ENCODE measurements around the gene CDC42SE1.

Gene CDC42SE1

GRCh38 chr1:151008244-151009205 is 50.9 kb downstream of the CDC42SE1 start, which contains the start of gene PRUNE1:
Gene PRUNE1 (plus strand): TSS chr1:151008449. CDS start chr1:151008633, 184 bp downstream.
- peak; percentile 98 for DNase-seq

GRCh38 chr1:151007853-151008243 is 51.6 kb downstream of the CDC42SE1 start:
- DNase-seq, result no peak

- peak; percentile 53 for DNase-seq
Measured at GRCh38 chr1:151006327-151007052, 52.9 kb downstream of the CDC42SE1 start, which contains the start of gene MINDY1. Gene MINDY1 (minus strand): TSS chr1:151006902. CDS start chr1:151002617, 4,285 bp downstream.

DNA sequence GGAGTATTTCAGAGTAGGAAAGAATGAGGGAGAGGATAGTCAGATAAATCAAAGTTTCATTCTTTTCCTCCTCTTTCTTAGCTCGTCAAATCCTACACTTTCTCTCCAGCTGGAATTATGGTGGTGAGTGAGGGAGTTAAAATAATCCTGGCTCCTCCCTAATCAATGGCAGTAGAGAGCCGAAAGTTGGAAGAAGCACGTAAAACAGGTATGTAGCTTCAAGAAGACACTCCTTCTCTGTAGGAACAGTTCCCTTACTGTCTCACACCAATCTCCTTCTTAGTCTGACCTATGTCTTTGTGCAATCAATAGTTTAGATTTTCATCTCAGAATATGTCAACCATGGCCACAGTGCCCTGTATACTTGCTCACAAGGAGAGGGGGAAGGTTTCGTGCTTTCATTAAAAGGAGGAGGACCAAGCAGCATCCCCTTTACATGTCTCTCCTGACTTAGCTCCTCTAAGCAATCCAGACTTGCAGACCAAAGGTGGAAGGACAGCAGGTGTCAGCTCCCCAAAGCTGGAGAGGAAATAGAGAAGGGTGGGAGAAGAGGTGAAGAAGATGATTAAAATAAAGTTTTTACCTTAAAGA is 53.6 kb downstream of the CDC42SE1 start:
- no peak for DNase-seq

- DNase-seq, result peak; percentile 51
Measured at GRCh38 chr1:151003180-151003579, 56.2 kb downstream of the CDC42SE1 start.

- no peak for DNase-seq
Measured at GRCh38 chr1:151002611-151003010, 56.8 kb downstream of the CDC42SE1 start.

DNA sequence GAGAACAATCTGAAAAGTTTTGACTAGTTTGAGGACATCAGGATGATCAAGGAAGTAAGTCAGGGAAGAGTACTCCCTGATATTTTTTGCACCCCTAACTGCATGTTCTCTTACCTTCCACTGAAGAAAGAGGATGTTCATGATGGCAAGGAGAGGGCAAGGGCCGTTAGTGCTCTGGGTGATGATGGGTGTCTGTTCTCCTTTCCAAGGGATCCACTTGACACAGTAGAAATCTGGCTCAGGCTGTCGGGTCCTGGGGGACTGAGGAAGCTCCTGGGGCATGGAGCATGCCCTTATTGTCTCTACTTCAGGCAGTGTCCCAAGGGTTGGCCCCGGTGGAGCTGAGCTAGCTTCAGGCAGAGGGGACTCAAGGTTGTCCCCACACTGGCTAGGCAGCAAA is 57.4 kb downstream of the CDC42SE1 start:
- no peak for DNase-seq

- no peak for DNase-seq
Measured at GRCh38 chr1:151001602-151002001, 57.8 kb downstream of the CDC42SE1 start.
